CD4-positive, alpha-beta T cell treated with Interleukin-15 for 1 hour (primary cell): ENCODE results near the gene CCDC158.

ENCODE experiments used
- DNase-seq: peaks from one replicate; pipeline ENCODE4 v3.0.0-alpha.2; 2020

The CCDC158 gene

DNA sequence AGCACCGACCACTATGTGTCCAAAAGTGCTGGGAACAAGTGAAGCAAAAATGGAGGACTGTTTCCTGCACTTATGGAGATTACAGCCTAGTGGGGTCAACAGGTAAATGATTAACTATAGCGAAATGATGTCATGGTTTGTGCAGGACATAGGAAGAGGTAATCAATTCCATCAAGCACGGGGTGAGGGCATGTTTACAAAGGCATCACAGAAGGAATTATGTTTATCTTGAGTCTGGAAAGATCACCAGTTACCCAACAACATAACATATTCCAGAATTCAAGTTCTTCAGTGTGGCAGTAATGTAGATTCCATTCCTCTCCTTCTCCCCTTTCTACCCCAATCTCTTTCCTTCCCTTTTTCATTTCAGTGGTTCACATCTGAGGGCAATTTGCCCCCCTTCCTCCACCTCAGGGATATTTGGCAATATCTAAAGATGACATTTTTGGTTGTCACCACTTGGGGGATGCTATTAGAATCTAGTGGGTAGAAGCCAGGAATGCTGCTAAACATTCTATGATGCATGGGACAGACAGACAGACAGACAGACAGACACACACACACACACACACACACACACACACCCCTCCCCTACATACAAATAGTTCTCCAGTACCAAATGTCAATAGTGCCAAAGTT, 145.3 kb downstream of the CCDC158 start:
- DNase-seq, result no peak

DNA sequence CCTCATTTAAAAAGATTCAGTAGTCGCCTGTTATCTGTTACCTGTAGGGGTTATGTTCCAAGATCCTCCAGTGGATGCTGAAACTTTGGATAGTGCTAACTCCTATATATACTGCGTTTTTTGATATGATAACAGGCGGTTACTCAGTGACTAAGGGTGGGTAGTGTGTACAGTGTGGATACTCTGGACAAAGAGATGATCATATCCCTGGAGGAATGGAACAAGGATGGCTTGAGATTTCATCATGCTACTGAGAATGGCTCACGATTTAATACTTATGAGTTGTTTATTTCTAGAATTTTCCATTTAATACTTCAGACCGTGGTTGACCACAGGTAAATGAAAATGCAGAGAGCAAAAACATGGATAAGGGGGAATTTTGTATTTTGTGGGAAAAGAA, 147.9 kb downstream of the CCDC158 start:
- DNase-seq, result no peak

DNA sequence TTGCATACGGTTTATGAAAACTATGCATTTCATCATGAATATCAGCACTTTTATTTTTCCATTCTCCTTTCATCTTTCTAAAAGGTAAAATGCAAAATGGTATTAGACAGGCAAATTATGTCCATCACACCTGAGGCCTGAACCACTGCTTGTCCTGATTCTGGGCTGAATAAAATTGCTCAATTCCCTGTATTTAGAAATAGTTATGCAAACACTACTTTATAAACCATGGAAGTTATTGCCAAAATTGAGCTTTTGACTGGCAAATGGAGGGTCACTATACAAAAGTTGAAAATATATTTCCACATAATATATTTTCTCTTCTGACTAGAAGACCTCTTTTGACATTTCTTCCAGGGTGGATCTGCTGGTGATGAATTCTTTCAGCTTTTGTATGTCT, 148.4 kb downstream of the CCDC158 start:
- no peak for DNase-seq

- DNase-seq, result no peak
These were observed 148.9 kb downstream of the CCDC158 start for GRCh38 chr4:76272073-76272472.

DNA sequence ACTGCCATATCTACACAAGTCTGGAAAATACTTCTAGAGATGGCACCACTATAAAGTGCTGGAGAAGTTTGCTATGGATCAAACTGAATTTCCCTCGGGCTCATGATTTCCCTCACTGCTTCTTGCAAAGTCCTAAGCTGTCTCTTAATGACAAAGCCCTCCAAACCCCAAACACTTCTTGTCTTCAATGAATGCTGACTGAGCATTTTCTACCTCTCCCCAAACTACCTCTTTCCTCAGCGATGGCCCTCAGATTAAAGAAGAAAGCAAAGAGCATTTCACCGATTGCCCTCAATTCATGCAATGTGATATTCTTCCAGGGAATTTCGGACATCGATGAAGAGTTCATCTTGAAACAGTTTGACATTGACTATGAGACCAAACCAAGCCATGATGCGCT, 149.7 kb downstream of the CCDC158 start:
- DNase-seq, result no peak

GRCh38 chr4:76270244-76271175, 150.4 kb downstream of the CCDC158 start:
- no peak for DNase-seq

DNA sequence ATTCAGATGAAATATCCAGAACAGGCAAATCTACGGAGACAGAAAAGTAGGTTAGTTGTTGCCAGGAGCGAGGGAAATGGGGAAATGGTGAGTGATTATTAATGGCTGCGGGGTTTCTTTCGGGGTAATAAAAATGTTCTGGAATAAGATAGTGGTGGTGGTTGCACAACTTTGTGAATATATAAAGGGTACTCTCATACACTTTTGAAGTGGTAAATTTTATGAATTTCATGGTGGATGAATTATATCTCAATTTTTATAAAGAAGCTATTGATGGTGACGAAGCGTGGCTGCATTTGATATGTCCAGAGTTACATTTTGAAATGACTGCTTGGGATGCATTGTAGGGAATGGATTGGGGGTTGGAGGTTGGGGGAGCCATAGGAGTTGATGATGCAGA, 153.1 kb downstream of the CCDC158 start:
- DNase-seq, result no peak

DNA sequence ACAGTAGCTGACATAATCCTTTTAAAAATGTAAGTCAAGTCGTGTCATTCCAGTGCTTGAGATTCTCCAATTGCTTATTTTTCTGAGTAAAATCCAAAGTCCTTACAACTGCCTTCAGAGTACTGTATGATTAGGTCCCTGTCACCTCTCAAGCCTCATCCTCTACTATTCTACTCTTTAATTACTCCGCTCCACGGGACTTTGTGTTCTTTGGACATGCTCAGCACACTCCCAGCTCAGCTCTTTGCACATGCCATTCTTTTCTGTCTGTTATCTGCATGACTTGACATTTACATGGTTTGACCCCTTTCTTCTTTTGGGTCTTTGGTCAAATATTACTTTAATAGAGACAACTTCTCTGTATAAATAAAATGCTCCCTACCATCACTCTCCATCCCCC, 154.3 kb downstream of the CCDC158 start:
- DNase-seq, result no peak

GRCh38 chr4:76265631-76266218, 155.2 kb downstream of the CCDC158 start:
- DNase-seq, result no peak
